ENCODE data around the gene IFNA14.
"Not testable (repeated sequence)": the region's sequence is repeated elsewhere in the genome, so short reads cannot be mapped to it uniquely, and the experiment has no call there.

The IFNA14 gene

DNA sequence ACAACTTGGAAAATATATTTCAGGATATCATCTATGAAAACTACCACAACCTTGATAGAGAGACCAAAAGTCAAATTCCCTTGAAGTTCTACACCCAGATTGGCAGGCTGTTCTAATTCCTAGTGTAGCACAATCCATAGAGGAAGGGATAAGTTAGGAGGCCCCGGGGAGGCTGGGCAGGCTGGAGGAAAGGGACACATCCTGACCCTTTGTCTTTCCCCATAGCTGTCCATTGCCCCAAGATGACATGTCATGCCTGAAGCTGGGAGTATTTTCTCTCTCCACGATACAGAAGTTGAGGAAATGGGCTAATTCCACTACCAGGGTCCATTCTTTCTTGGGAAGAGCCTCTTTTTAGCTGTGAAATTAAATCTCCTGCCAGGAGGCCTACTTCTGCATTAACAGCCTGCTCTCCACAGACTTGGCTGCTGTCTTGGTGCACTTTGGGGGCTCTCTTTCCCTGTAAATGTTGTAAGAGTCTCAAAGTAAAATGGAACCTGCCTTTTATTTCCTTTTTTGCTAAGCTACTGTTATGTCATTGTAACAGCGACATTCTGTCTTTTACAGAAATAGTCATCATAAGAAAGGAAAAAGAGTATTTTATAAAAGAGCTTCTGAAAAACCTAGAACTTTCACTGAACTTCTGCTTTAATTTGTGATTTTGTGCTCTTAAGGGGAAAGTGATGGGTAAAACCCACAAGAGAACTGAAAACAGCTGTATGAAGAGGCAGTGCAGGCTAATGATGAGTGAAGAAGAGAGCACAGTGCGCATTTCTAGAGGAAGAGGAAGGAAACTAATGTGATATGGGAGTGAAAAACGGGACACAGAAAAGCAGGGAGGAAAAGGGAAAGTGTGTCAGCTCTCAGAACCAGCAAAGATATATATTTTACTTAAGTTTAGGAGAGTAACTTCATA is 26.1 kb downstream of the IFNA14 start:
- not testable (repeated sequence) for DNase-seq

DNA sequence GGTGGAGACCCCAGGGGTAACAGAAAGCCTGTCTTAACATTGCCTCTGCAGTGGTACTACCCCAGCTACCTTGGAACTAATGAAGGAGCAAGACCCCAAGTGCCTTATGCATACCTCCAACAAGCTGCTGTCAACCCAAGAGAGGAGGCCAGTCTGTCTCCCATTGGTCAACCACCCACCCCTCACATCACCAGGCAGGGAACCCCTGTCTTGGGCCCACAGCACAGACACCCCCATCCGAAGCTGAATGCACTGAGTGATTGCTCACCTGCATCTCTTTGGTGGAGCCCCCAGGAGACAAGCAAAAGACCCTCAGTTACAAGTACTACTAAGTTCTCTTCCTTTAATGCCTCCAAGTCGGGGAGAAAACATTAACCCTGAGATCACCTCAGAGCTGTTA is 27.6 kb downstream of the IFNA14 start:
- not testable (repeated sequence) for DNase-seq

DNA sequence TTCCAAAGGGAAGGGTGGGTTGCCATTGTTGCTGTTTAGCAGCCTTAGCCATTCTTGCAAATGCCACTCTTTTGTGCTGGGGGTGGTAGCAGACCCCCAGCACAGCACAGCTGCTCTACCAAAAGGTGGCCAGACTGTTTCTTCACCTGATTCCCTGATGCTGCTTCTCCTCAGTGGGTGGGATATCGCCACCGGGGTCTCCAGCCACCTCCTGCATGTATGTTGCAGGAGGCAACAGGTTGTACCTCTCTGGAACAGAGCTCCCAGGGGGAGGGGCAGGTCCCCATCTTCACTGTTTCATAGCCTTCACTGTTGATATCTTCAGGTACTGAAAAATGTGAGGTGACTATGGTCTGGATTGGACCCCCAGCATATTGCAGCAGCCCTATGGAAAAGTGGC is 29.0 kb downstream of the IFNA14 start:
- DNase-seq, result not testable (repeated sequence)

DNA sequence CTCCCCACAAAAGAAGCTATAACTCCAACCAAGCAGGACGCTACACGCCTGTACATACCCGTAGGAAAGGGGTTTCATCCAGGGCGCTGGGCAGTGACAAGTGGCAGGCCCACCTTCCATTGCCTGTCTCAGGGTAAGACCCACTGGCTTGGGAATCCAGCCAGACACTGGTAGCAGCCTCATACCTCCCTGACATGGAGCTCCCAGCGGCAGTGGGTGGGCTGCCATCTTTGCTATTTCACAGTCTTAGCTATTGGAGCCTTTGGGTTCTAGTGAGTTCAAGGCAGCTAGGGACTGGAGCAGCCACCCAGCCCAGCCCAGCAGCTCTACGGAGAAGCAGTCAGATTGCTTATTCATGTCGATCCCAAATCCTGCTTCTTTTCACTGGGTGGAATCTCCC is 29.5 kb downstream of the IFNA14 start:
- no peak for DNase-seq

DNA sequence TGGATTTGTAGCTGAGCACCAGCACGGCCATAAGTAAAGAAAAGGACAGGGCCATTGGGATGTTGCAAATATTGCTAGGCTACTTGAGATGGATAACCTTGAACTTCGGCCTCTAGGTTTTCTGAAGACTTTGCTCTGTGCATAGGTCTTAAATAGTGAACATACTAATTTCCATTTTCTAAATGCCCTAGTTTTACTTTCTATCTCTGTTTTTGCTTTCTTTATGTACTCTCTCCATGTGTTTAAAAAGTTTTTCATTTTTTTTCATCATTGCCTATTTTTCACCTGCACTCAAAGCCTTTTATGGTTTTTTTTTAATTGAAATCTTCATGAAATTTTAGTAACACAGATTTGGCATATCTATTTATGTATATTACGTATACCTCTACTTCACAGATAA is 32.8 kb downstream of the IFNA14 start, which contains the start of gene IFNA10:
Gene IFNA10 (minus strand): TSS at position 101 of the 400 bp plus-strand sequence. CDS start 46 bp downstream, at position 55.
- not testable (repeated sequence) for DNase-seq

DNA sequence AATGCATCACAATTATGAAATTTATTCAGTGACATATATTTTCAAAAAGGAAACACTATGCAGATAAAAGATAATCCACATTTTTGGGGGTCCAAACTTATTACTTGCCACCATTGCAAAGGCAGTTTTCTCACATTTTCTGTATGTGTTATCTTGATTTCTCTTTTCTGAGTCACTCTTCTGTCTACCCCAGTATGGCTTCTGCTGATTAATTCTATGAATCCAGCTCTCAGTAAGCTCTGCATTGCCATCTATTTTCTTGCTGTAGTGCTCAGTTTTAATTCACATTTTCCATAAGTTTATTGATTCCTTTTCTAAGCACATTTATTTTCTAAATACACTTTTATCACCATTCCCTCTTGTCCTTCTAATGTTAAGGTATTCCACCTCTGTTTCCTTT is 34.6 kb downstream of the IFNA14 start:
- DNase-seq, result no peak

DNA sequence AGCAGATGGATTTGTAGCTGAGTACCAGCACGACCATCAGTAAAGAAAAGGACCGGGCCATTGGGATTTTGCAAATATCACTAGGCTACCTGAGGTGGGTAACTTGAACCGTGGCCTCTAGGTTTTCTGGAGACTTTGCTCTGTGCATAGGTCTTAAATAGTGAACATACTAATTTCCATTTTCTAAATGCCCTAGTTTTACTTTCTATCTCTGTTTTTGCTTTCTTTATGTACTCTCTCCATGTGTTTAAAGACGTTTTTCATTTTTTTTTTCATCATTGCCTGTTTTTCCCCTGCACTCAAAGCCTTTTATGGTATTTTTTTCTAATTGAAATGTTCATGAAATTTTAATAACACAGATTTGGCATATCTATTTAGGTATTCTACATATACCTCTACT is 37.7 kb downstream of the IFNA14 start, which contains the start of gene IFNA7:
Gene IFNA7 (minus strand): TSS at position 101 of the 400 bp plus-strand sequence. CDS start 40 bp downstream, at position 61.
- not testable (repeated sequence) for DNase-seq

DNA sequence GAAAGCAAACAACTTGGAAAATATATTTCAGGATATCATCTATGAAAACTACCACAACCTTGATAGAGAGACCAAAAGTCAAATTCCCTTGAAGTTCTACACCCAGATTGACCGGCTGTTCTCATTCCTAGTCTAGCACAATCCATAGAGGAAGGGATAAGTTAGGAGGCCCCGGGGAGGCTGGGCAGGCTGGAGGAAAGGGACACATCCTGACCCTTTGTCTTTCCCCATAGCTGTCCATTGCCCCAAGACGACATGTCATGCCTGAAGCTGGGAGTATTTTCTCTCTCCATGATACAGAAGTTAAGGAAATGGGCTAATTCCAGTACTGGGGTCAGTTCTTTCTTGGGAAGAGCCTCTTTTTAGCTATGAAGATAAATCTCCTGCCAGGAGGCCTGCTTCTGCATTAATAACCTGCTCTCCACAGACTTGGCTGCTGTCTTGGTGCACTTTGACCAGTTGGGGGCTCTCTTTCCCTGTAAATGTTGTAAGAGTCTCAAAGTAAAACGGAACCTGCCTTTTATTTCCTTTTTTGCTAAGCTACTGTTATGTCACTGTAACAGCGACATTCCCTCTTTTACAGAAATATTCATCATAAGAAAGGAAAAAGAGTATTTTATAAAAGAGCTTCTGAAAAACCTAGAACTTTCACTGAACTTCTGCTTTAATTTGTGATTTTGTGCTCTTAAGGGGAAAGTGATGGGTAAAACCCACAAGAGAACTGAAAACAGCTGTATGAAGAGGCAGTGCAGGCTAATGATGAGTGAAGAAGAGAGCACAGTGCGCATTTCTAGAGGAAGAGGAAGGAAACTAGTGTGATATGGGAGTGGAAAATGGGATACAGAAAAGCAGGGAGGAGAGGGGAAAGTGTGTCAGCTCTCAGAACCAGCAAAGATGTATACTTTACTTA is 44.7 kb downstream of the IFNA14 start:
- DNase-seq, result not testable (repeated sequence)

All from NCI-H524 treated with DMSO at 0.1 percent for 48 hours (cell line).